GM23338 (cell line): Measurements from ENCODE around the gene MEGF10. TPM values are rescaled to one million over a fixed set of nuclear protein-coding genes. Genes with fewer than 3 reads are reported as not detected.
A peak's percentile ranks its signal among the peaks of the same experiment; 100 is the strongest.

Source experiments
- ATAC-seq: fragments of 200-7000 bp; cut with Tn5 transposase; 3 replicates; pipeline ENCODE4 v1.9.1; 2020
- DNase-seq: peaks from one replicate; pipeline ENCODE4 v3.0.0-alpha.2; 2015; ENCODE audit warnings: low spot score
- H2AFZ ChIP-seq: fragments of 200-600 bp; sonication (generic); 2 replicates; pipeline ENCODE4 v1.8.0; 2016; ENCODE audit warnings: antibody characterized with exemption, mild to moderate bottlenecking, moderate library complexity
- H3F3A ChIP-seq: fragments of 200-600 bp; sonication (generic); replicated peaks from 2 replicates; pipeline ENCODE4 v1.8.0; 2017; ENCODE audit warnings: antibody characterized with exemption, mixed run types, low read depth
- H3K27ac ChIP-seq: fragments of 200-600 bp; sonication (generic); 2 replicates; pipeline ENCODE4 v1.6.1; 2016; ENCODE audit warnings: low read depth
- H3K27me3 ChIP-seq: fragments of 200-600 bp; sonication (generic); 2 replicates; pipeline ENCODE4 v1.8.0; 2016; ENCODE audit warnings: mild to moderate bottlenecking, mixed run types, moderate library complexity; ENCODE audit not compliant: insufficient read depth
- H3K36me3 ChIP-seq: fragments of 200-600 bp; sonication (generic); 2 replicates; pipeline ENCODE4 v1.8.0; 2016; ENCODE audit warnings: mild to moderate bottlenecking; ENCODE audit not compliant: insufficient read depth
- H3K4me1 ChIP-seq: fragments of 200-600 bp; sonication (generic); 2 replicates; pipeline ENCODE4 v1.8.0; 2016; ENCODE audit warnings: mild to moderate bottlenecking, moderate library complexity; ENCODE audit not compliant: insufficient read depth
- H3K4me2 ChIP-seq: fragments of 200-600 bp; sonication (generic); 2 replicates; pipeline ENCODE4 v1.7.1; 2017; ENCODE audit warnings: mixed run types
- H3K4me3 ChIP-seq: fragments of 200-600 bp; sonication (generic); 2 replicates; pipeline ENCODE4 v1.6.1; 2016; ENCODE audit warnings: mixed run types
- H3K79me2 ChIP-seq: fragments of 200-600 bp; sonication (generic); replicated peaks from 2 replicates; pipeline ENCODE4 v1.8.0; 2017; ENCODE audit warnings: mild to moderate bottlenecking; ENCODE audit not compliant: insufficient read depth
- H3K9me2 ChIP-seq: fragments of 200-600 bp; sonication (generic); 2 replicates; pipeline ENCODE4 v1.8.0; 2017; ENCODE audit not compliant: insufficient read depth
- H4K20me1 ChIP-seq: fragments of 200-600 bp; sonication (generic); replicated peaks from 2 replicates; pipeline ENCODE4 v1.8.0; 2017; ENCODE audit warnings: mild to moderate bottlenecking; ENCODE audit not compliant: insufficient read depth
- H3K27ac Mint-ChIP-seq: 2 replicates; pipeline ENCODE4 v1.8.0; 2020; ENCODE audit warnings: inconsistent platforms, mild to moderate bottlenecking, moderate library complexity, mixed read lengths
- H3K27me3 Mint-ChIP-seq: 3 replicates; pipeline ENCODE4 v1.8.0; 2022; ENCODE audit warnings: low read depth, mild to moderate bottlenecking, moderate library complexity, mixed read lengths, inconsistent platforms; ENCODE audit not compliant: insufficient read depth, poor library complexity
- H3K36me3 Mint-ChIP-seq: 3 replicates; pipeline ENCODE4 v1.8.0; 2021; ENCODE audit warnings: low read depth, mild to moderate bottlenecking, inconsistent platforms, moderate library complexity, mixed read lengths
- H3K4me1 Mint-ChIP-seq: 3 replicates; pipeline ENCODE4 v1.8.0; 2020; ENCODE audit warnings: mild to moderate bottlenecking, inconsistent platforms, mixed read lengths
- H3K4me3 Mint-ChIP-seq: 3 replicates; pipeline ENCODE4 v1.8.0; 2021; ENCODE audit warnings: moderate library complexity, mild to moderate bottlenecking, inconsistent platforms, mixed read lengths
- H3K9me3 Mint-ChIP-seq: 3 replicates; pipeline ENCODE4 v1.8.0; 2020; ENCODE audit warnings: moderate library complexity, mild to moderate bottlenecking, inconsistent platforms, mixed read lengths
- CREB1 ChIP-seq: fragments of 250-450 bp; sonication (Bioruptor Pico); IDR thresholded peaks from 2 replicates; pipeline ENCODE4 v1.5.0; 2020; ENCODE audit warnings: low read depth, mild to moderate bottlenecking, moderate library complexity
- ETS1 ChIP-seq: IDR thresholded peaks from 2 replicates; pipeline ENCODE4 v1.6.1; 2016; ENCODE audit warnings: antibody characterized with exemption
- EZH2 ChIP-seq: fragments of 200-600 bp; sonication (generic); IDR thresholded peaks from one replicate; pipeline ENCODE4 v1.8.0; 2017; ENCODE audit warnings: antibody characterized with exemption, mild to moderate bottlenecking, low read depth; ENCODE audit not compliant: unreplicated experiment
- EZH2phosphoT487 ChIP-seq: fragments of 200-600 bp; sonication (generic); IDR thresholded peaks from one replicate; pipeline ENCODE4 v1.8.1; 2018; ENCODE audit warnings: antibody characterized with exemption; ENCODE audit not compliant: unreplicated experiment
- JUNB ChIP-seq: IDR thresholded peaks from one replicate; pipeline ENCODE4 v1.6.1; 2016; ENCODE audit warnings: antibody characterized with exemption; ENCODE audit not compliant: unreplicated experiment
- NANOG ChIP-seq: IDR thresholded peaks from 2 replicates; pipeline ENCODE4 v1.6.1; 2016; ENCODE audit warnings: antibody characterized with exemption, borderline replicate concordance
- POLR2AphosphoS5 ChIP-seq: IDR thresholded peaks from 2 replicates; pipeline ENCODE4 v1.6.1; 2016; ENCODE audit warnings: antibody characterized with exemption, low read depth
- STAT1 ChIP-seq: IDR thresholded peaks from one replicate; pipeline ENCODE4 v1.6.1; 2016; ENCODE audit warnings: antibody characterized with exemption; ENCODE audit not compliant: unreplicated experiment
- ZNF114 ChIP-seq: fragments of 250-450 bp; sonication (Bioruptor Pico); IDR thresholded peaks from 2 replicates; pipeline ENCODE4 v1.5.0; 2020; ENCODE audit warnings: mild to moderate bottlenecking, moderate library complexity
- ZNF331 ChIP-seq: fragments of 250-450 bp; sonication (Bioruptor Pico); IDR thresholded peaks from 2 replicates; pipeline ENCODE4 v1.5.0; 2020; ENCODE audit warnings: low read depth, mild to moderate bottlenecking, moderate library complexity
- polyA plus RNA-seq: library from polyadenylated mRNA; unstranded; fragments of >200 nt; fragmentation: Nextera tagmentation; extraction: Ambion mirVana; gene quantifications from 2 replicates; pipeline ENCODE4 v1.2.1, GENCODE V29; 2016
- total RNA-seq: library from RNA; depleted of rRNA; stranded (reverse); fragments of >200 nt; shearing (Covaris generic); gene quantifications from 2 replicates; pipeline ENCODE4 v1.2.3, GENCODE V29; 2014
- TF ChIP-seq, protein P1 (sequence below): fragments of 250-450 bp; sonication (Bioruptor Pico); IDR thresholded peaks from 2 replicates; pipeline ENCODE4 v1.5.0; 2020; ENCODE audit warnings: mild to moderate bottlenecking, moderate library complexity
- TF ChIP-seq, protein P2 (sequence below), 2 experiments: fragments of 200-600 bp in 1 of 2; sonication (generic) in 1 of 2; conservative IDR thresholded peaks; 2 replicates each; pipeline versions ENCODE4 v1.5.1 to v1.6.1; 2016 to 2017; ENCODE audit warnings: antibody characterized with exemption in 2 of 2, low read depth in 2 of 2, mild to moderate bottlenecking in 2 of 2, moderate library complexity in 1 of 2

MEGF10 gene
- total and polyA plus RNA-seq, 2 experiments from 2014 or later: 4.5 to 28.3 TPM

DNA sequence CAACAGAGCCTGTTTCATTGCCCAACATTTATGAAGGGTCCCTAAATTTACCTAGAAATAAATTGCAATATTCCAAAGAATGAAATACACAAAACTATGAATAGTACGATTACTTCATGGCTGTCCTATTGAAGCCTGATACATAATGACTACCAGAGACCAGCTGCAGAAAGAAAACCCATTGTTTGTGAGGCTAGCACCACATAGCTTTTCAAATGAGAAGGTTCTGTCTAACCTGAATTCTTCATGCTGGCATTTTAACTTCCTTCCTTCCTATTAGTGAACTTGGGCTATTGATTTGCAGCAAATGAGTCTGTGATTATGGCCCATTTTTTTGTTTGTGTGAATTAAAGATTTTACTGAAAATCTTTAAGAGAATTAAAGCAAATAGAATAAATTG, 47.3 kb downstream of the MEGF10 start (continued):
- TF ChIP-seq ZNF331 (CRISPR knock-in tag): no peak
- no peak for TF ChIP-seq POLR2AphosphoS5

DNA sequence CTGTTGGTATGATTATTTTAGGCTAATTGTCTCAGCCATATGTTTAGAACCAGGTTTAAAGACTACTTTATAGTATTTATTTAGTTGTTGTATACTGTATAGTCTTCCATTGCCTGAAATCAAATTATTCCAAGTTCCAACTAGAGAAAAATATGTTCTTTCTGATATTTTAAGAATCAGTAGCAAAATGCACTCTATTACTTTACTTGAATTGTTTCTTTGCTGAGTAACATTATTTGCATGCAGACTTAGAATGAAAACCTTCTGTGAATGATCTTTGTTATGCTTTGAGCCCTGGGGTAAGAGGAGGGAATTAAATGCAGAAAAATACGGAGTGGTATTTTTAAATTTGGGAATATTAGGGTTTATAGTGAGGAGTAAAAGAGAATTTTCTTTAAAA, 47.9 kb downstream of the MEGF10 start:
- no peaks in the 10 kb centered on the region for H3K27me3 ChIP-seq
- H3K4me3 ChIP-seq: 0 out of 2 replicates have a peak overlapping the region, but pooled peaks have one; percentile 9
- H3K36me3 Mint-ChIP-seq: peaks cover 27% of the 10 kb centered on the region
- TF ChIP-seq, protein P1, sequence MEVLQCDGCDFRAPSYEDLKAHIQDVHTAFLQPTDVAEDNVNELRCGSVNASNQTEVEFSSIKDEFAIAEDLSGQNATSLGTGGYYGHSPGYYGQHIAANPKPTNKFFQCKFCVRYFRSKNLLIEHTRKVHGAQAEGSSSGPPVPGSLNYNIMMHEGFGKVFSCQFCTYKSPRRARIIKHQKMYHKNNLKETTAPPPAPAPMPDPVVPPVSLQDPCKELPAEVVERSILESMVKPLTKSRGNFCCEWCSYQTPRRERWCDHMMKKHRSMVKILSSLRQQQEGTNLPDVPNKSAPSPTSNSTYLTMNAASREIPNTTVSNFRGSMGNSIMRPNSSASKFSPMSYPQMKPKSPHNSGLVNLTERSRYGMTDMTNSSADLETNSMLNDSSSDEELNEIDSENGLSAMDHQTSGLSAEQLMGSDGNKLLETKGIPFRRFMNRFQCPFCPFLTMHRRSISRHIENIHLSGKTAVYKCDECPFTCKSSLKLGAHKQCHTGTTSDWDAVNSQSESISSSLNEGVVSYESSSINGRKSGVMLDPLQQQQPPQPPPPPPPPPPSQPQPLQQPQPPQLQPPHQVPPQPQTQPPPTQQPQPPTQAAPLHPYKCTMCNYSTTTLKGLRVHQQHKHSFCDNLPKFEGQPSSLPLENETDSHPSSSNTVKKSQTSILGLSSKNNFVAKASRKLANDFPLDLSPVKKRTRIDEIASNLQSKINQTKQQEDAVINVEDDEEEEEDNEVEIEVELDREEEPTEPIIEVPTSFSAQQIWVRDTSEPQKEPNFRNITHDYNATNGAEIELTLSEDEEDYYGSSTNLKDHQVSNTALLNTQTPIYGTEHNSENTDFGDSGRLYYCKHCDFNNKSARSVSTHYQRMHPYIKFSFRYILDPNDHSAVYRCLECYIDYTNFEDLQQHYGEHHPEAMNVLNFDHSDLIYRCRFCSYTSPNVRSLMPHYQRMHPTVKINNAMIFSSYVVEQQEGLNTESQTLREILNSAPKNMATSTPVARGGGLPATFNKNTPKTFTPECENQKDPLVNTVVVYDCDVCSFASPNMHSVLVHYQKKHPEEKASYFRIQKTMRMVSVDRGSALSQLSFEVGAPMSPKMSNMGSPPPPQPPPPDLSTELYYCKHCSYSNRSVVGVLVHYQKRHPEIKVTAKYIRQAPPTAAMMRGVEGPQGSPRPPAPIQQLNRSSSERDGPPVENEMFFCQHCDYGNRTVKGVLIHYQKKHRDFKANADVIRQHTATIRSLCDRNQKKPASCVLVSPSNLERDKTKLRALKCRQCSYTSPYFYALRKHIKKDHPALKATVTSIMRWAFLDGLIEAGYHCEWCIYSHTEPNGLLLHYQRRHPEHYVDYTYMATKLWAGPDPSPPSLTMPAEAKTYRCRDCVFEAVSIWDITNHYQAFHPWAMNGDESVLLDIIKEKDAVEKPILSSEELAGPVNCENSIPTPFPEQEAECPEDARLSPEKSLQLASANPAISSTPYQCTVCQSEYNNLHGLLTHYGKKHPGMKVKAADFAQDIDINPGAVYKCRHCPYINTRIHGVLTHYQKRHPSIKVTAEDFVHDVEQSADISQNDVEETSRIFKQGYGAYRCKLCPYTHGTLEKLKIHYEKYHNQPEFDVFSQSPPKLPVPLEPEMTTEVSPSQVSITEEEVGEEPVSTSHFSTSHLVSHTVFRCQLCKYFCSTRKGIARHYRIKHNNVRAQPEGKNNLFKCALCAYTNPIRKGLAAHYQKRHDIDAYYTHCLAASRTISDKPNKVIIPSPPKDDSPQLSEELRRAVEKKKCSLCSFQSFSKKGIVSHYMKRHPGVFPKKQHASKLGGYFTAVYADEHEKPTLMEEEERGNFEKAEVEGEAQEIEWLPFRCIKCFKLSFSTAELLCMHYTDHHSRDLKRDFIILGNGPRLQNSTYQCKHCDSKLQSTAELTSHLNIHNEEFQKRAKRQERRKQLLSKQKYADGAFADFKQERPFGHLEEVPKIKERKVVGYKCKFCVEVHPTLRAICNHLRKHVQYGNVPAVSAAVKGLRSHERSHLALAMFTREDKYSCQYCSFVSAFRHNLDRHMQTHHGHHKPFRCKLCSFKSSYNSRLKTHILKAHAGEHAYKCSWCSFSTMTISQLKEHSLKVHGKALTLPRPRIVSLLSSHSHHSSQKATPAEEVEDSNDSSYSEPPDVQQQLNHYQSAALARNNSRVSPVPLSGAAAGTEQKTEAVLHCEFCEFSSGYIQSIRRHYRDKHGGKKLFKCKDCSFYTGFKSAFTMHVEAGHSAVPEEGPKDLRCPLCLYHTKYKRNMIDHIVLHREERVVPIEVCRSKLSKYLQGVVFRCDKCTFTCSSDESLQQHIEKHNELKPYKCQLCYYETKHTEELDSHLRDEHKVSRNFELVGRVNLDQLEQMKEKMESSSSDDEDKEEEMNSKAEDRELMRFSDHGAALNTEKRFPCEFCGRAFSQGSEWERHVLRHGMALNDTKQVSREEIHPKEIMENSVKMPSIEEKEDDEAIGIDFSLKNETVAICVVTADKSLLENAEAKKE (CRISPR knock-in tag): no peak
- TF ChIP-seq ETS1 (no peak), ZNF331 (CRISPR knock-in tag) (no peak), EZH2 (no peak), EZH2phosphoT487 (no peak), STAT1 (no peak), CREB1 (CRISPR knock-in tag) (no peak), JUNB (no peak), ZNF114 (CRISPR knock-in tag) (no peak), POLR2AphosphoS5 (no peak), NANOG (no peak)
- TF ChIP-seq, protein P2, sequence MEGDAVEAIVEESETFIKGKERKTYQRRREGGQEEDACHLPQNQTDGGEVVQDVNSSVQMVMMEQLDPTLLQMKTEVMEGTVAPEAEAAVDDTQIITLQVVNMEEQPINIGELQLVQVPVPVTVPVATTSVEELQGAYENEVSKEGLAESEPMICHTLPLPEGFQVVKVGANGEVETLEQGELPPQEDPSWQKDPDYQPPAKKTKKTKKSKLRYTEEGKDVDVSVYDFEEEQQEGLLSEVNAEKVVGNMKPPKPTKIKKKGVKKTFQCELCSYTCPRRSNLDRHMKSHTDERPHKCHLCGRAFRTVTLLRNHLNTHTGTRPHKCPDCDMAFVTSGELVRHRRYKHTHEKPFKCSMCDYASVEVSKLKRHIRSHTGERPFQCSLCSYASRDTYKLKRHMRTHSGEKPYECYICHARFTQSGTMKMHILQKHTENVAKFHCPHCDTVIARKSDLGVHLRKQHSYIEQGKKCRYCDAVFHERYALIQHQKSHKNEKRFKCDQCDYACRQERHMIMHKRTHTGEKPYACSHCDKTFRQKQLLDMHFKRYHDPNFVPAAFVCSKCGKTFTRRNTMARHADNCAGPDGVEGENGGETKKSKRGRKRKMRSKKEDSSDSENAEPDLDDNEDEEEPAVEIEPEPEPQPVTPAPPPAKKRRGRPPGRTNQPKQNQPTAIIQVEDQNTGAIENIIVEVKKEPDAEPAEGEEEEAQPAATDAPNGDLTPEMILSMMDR (conservative IDR thresholded peaks at IDR 0.05; ENCODE audit: low read depth in 2 of 2): no peak
- H3K4me1 Mint-ChIP-seq: peaks cover 73% of the 10 kb centered on the region
- no peaks in the 10 kb centered on the region for H3K9me2 ChIP-seq
- H3K9me3 Mint-ChIP-seq: no peaks in the 10 kb centered on the region
- peaks cover 70% of the 10 kb centered on the region for H3K4me1 ChIP-seq
- peak overlapping the region; percentile 41 for H3K4me2 ChIP-seq
- H3K36me3 ChIP-seq: no peaks in the 10 kb centered on the region
- H3K79me2 ChIP-seq: no peaks in the 10 kb centered on the region
- H3K27me3 Mint-ChIP-seq: peaks cover 2% of the 10 kb centered on the region
- DNase-seq (no peak), ATAC-seq (peak; percentile 36; the same call in 2 of the 3 replicates)
- H2AFZ ChIP-seq: no peak overlapping the region
- peak overlapping the region; percentile 93 for H3K27ac Mint-ChIP-seq
- H3K27ac ChIP-seq: no peak overlapping the region
- no peaks in the 10 kb centered on the region for H4K20me1 ChIP-seq
- H3F3A ChIP-seq: no peaks in the 10 kb centered on the region
- H3K4me3 Mint-ChIP-seq: peak overlapping the region; percentile 46
